Endothelial cell of umbilical vein (primary cell): ENCODE results near the gene CHRNA10. TPM values are rescaled to one million over a fixed set of nuclear protein-coding genes. Genes with fewer than 3 reads are reported as not detected.
"Not testable (repeated sequence)": the region's sequence is repeated elsewhere in the genome, so short reads cannot be mapped to it uniquely, and the experiment has no call there.

Experiments
- BruUV-seq: library from RNA; stranded (reverse); fragments of 400-500 nt; replicated peaks from 2 replicates; lab custom pipeline; 2021; lab: Mats Ljungman, UMichigan
- CTCF ChIA-PET: fragments of 300-600, 350-600 bp; sonication (Branson Sonifier 250); formaldehyde crosslinking; loops from one replicate; lab custom pipeline; 2021; ENCODE audit warnings: antibody characterized with exemption, inconsistent platforms; lab: Charles Lee
- POLR2A ChIA-PET: fragments of 300-600, 350-600 bp; sonication (Branson Sonifier 250); formaldehyde crosslinking; loops from one replicate; lab custom pipeline; 2021; ENCODE audit warnings: antibody characterized with exemption, inconsistent platforms; lab: Charles Lee
- DNase-seq: peaks from one replicate; pipeline ENCODE4 v3.0.0-alpha.2; 2011; ENCODE audit warnings: low read depth, low spot score
- FAIRE-seq: peaks from 2 replicates; lab custom pipeline; 2011; peaks lifted over from hg19 to GRCh38; lab: Jason Lieb, UNC
- H2AFZ ChIP-seq: 2 replicates; pipeline ENCODE4 v1.6.0; 2012; ENCODE audit warnings: low read depth, low read length, control low read depth, inconsistent platforms
- H3K27ac ChIP-seq: 2 replicates; pipeline ENCODE4 v1.5.1; 2011; ENCODE audit warnings: low read depth, mild to moderate bottlenecking, control low read depth, low read length, moderate library complexity; ENCODE audit not compliant: insufficient read depth
- H3K27me3 ChIP-seq, 2 experiments: 2 replicates each; pipeline versions ENCODE4 v1.6.0 to v1.6.1; 2011; ENCODE audit warnings: low read length in 2 of 2, mixed read lengths in 1 of 2; ENCODE audit not compliant: control insufficient read depth in 2 of 2, insufficient read depth in 2 of 2
- H3K36me3 ChIP-seq, 2 experiments: 2 replicates in 1 of 2; 3 replicates in 1 of 2; pipeline ENCODE4 v1.5.1; 2011; ENCODE audit warnings: low read length in 2 of 2, mild to moderate bottlenecking in 1 of 2, moderate library complexity in 1 of 2; ENCODE audit not compliant: control insufficient read depth in 2 of 2, insufficient read depth in 2 of 2; ENCODE audit errors: extremely low read depth in 1 of 2
- H3K4me1 ChIP-seq: 3 replicates; pipeline ENCODE4 v1.5.1; 2011; ENCODE audit warnings: mild to moderate bottlenecking, low read length; ENCODE audit not compliant: control insufficient read depth, insufficient read depth; ENCODE audit errors: extremely low read depth
- H3K4me2 ChIP-seq: 2 replicates; pipeline ENCODE4 v1.6.1; 2011; ENCODE audit warnings: low read length, control low read depth, mixed read lengths; ENCODE audit not compliant: insufficient read depth
- H3K4me3 ChIP-seq, 3 experiments: fragments of 200-600 bp in 1 of 3; sonication (generic), shearing (Covaris generic) in 1 of 3; replicated peaks in 1 of 3; 2 replicates each; pipeline ENCODE4 v1.5.1; 2011 to 2016; ENCODE audit warnings: control low read depth in 3 of 3, low read length in 3 of 3, mild to moderate bottlenecking in 2 of 3, inconsistent platforms in 1 of 3, low read depth in 1 of 3, moderate library complexity in 1 of 3; ENCODE audit not compliant: insufficient read depth in 1 of 3
- H3K79me2 ChIP-seq: 2 replicates; pipeline ENCODE4 v1.6.0; 2012; ENCODE audit warnings: low read length, inconsistent platforms; ENCODE audit not compliant: control insufficient read depth, insufficient read depth
- H3K9ac ChIP-seq: replicated peaks from 2 replicates; pipeline ENCODE3; 2011; ENCODE audit warnings: low read length, control low read depth; ENCODE audit not compliant: insufficient read depth; ENCODE audit errors: extremely low read depth
- H3K9me1 ChIP-seq: replicated peaks from 3 replicates; pipeline ENCODE4 v1.6.0; 2011; ENCODE audit warnings: mild to moderate bottlenecking, low read length; ENCODE audit not compliant: control insufficient read depth, insufficient read depth; ENCODE audit errors: extremely low read depth
- H3K9me3 ChIP-seq: replicated peaks from 2 replicates; pipeline ENCODE4 v1.5.1; 2012; ENCODE audit warnings: low read length, inconsistent platforms; ENCODE audit not compliant: control insufficient read depth, insufficient read depth
- H4K20me1 ChIP-seq: replicated peaks from 2 replicates; pipeline ENCODE3; 2011; ENCODE audit warnings: mild to moderate bottlenecking, low read length; ENCODE audit not compliant: control insufficient read depth, insufficient read depth; ENCODE audit errors: extremely low read depth
- CTCF ChIP-seq, 2 donors: IDR thresholded peaks; 1 replicate in 1 of 2; 2 replicates in 1 of 2; pipeline ENCODE4 v1.5.1; 2011; ENCODE audit warnings: low read length in 2 of 2, mild to moderate bottlenecking in 2 of 2, moderate library complexity in 2 of 2, control low read depth in 1 of 2, inconsistent platforms in 1 of 2, low read depth in 1 of 2; ENCODE audit not compliant: insufficient read depth in 1 of 2; ENCODE audit errors: extremely low read depth in 1 of 2
- EZH2 ChIP-seq: IDR thresholded peaks from 2 replicates; pipeline ENCODE4 v1.6.1; 2012; ENCODE audit warnings: borderline replicate concordance, low read depth, mild to moderate bottlenecking, moderate library complexity, low read length, inconsistent platforms; ENCODE audit not compliant: severe bottlenecking
- FOS ChIP-seq: IDR thresholded peaks from 2 replicates; pipeline ENCODE4 v1.6.1; 2011; ENCODE audit warnings: mild to moderate bottlenecking, low read length, moderate library complexity, borderline replicate concordance; ENCODE audit not compliant: insufficient read depth
- GATA2 ChIP-seq: IDR thresholded peaks from 2 replicates; pipeline ENCODE4 v1.7.0; 2011; ENCODE audit warnings: low read depth, mild to moderate bottlenecking, moderate library complexity, mixed read lengths, low read length; ENCODE audit not compliant: insufficient read length, insufficient read depth
- JUN ChIP-seq: IDR thresholded peaks from 2 replicates; pipeline ENCODE4 v1.6.1; 2011; ENCODE audit warnings: borderline replicate concordance, low read depth; ENCODE audit not compliant: insufficient read length, insufficient read depth
- MAX ChIP-seq: IDR thresholded peaks from 2 replicates; pipeline ENCODE4 v1.6.1; 2011; ENCODE audit not compliant: insufficient read depth, insufficient read length
- MYC ChIP-seq: IDR thresholded peaks from one replicate; pipeline ENCODE4 v1.6.1; 2011; ENCODE audit warnings: mild to moderate bottlenecking, low read depth, low read length
- POLR2A ChIP-seq: IDR thresholded peaks from 2 replicates; pipeline ENCODE4 v1.6.1; 2012; ENCODE audit warnings: low read depth, mild to moderate bottlenecking, control low read depth, low read length
- POLR2AphosphoS5 ChIP-seq: IDR thresholded peaks from 2 replicates; pipeline ENCODE4 v1.6.1; 2012; ENCODE audit warnings: low read depth, mild to moderate bottlenecking, control low read depth, low read length, moderate library complexity; ENCODE audit not compliant: insufficient read depth
- dilution Hi-C: fragments of 300-500 bp; cut with MboI; formaldehyde crosslinking; loops from one replicate; pipeline ENCODE4 v1.15.0; 2019; ENCODE audit warnings: low sequenced_read_pairs; ENCODE audit not compliant: extremely low pct_ligation_motif_present
- intact Hi-C: fragments of 100-400 bp; cut with micrococcal nuclease; formaldehyde crosslinking; loops from one replicate; pipeline ENCODE4 v1.10.0; 2022
- polyA plus RNA-seq, 4 experiments: library from polyadenylated mRNA; depleted of rRNA in 3 of 4; stranded (reverse) in 3 of 4; unstranded in 1 of 4; fragments of >200 nt; gene quantifications; 2 replicates each; pipeline versions ENCODE4 v1.2.1 to v1.2.3, GENCODE V29; 2011 to 2012; ENCODE audit warnings: missing spikeins in 1 of 4
- total RNA-seq: library from RNA; stranded (reverse); gene quantifications from 2 replicates; pipeline ENCODE4 v1.2.3, GENCODE V29; 2021

CHRNA10 gene
- total and polyA plus RNA-seq, 2 donors (not counting 3 experiments of a cell fraction or from before 2014, with no cell fraction given): 1.1 to 1.8 TPM

- H4K20me1 ChIP-seq: no peaks in the 10 kb centered on the region
- POLR2A ChIA-PET: no interaction called here
- no peak within 1 kb of the TSS for H3K9ac ChIP-seq
- no peaks in the 10 kb centered on the region for H3K79me2 ChIP-seq
- DNase-seq (no peak), FAIRE-seq (no peak)
- no peak within 1 kb of the TSS for H3K27ac ChIP-seq
- H3K4me1 ChIP-seq: peaks cover 5% of the 10 kb centered on the region
- dilution Hi-C loops (no loop called here), intact Hi-C loops (loop anchor here (10.0 kb wide), 1 partner anchor 710 kb away; no protein-coding TSS in a partner anchor)
- no peaks in the 10 kb centered on the region for H3K9me3 ChIP-seq
- H3K36me3 ChIP-seq: no peaks in the 10 kb centered on the region
- TF ChIP-seq JUN (no peak), POLR2AphosphoS5 (no peak), POLR2A (no peak), CTCF (IDR thresholded peaks at IDR 0.05; ENCODE audit: extremely low read depth in 1 of 2, insufficient read depth in 1 of 2, low read depth in 1 of 2, low read length in 2 of 2) (no peak), MAX (no peak), MYC (no peak), FOS (no peak), GATA2 (no peak), EZH2 (no peak)
- no peak within 1 kb of the TSS for H3K4me2 ChIP-seq
- peaks cover 4% of the 10 kb centered on the region in 2 experiments for H3K27me3 ChIP-seq
- no TSS peak for BruUV-seq
- CTCF ChIA-PET: no interaction called here
- H2AFZ ChIP-seq: no peak within 1 kb of the TSS
- no peak within 1 kb of the TSS for H3K4me3 ChIP-seq
- no peaks in the 10 kb centered on the region for H3K9me1 ChIP-seq
These were observed 26.4 kb downstream of the CHRNA10 start, which contains the start of gene ART1 for GRCh38 chr11:3644817-3645235. TSS of gene ART1 (plus strand) at chr11:3645128. CDS start at chr11:3659214, 14,086 bp downstream.

GRCh38 chr11:3643102-3643546 is 28.1 kb downstream of the CHRNA10 start:
- not testable (repeated sequence) for H2AFZ ChIP-seq

More at GRCh38 chr11:3643102-3643546, 28.1 kb downstream of the CHRNA10 start:
- BruUV-seq, H3K9me1 ChIP-seq, FAIRE-seq, H3K36me3 ChIP-seq, H3K9ac ChIP-seq, H3K4me1 ChIP-seq, H3K4me2 ChIP-seq, H3K79me2 ChIP-seq, H3K9me3 ChIP-seq, POLR2A ChIA-PET, H3K27ac ChIP-seq, H3K4me3 ChIP-seq, DNase-seq, H4K20me1 ChIP-seq, dilution Hi-C loops, H3K27me3 ChIP-seq, CTCF ChIA-PET: not testable (repeated sequence)
- intact Hi-C loops: loop anchor here (10.0 kb wide), 1 partner anchor 708 kb away; no protein-coding TSS in a partner anchor
